ENCODE measurements around the gene DNAH17. TPM values are rescaled to one million over a fixed set of nuclear protein-coding genes. Genes with fewer than 3 reads are reported as not detected.
A peak's percentile ranks its signal among the peaks of the same experiment; 100 is the strongest.

The DNAH17 gene
- total RNA-seq, 1 donor from 2014 or later: 2.8 TPM

- intact Hi-C loops (cut with DNase I): no loop called here
- no peak for TF ChIP-seq CTCF (IDR thresholded peaks at IDR 0.05)
- no peak overlapping the region for H3K27ac ChIP-seq
- no peaks in the 10 kb centered on the region for H3K9me3 ChIP-seq
- peak; percentile 76 for DNase-seq
- peaks cover 5% of the 10 kb centered on the region for H3K27me3 ChIP-seq
- H3K4me1 ChIP-seq: peaks cover 5% of the 10 kb centered on the region
- ATAC-seq: peak; percentile 90
- peak overlapping the region; percentile 21 for H3K4me3 ChIP-seq
- H3K36me3 ChIP-seq: no peaks in the 10 kb centered on the region
These were observed 92.6 kb downstream of the DNAH17 start for GRCh38 chr17:78484271-78485246.

- ATAC-seq: no peak
These were observed 97.8 kb downstream of the DNAH17 start for GRCh38 chr17:78479369-78479768.

GRCh38 chr17:78478757-78479297, 98.4 kb downstream of the DNAH17 start:
- Histone ChIP-seq H3K27ac (no peak overlapping the region), H3K4me3 (no peak overlapping the region), H3K4me1 (no peaks in the 10 kb centered on the region), H3K36me3 (no peaks in the 10 kb centered on the region), H3K27me3 (peaks cover 5% of the 10 kb centered on the region), H3K9me3 (no peaks in the 10 kb centered on the region)
- intact Hi-C loops (cut with DNase I): no loop called here
- DNase-seq (no peak), ATAC-seq (no peak)
- no peak for TF ChIP-seq CTCF (IDR thresholded peaks at IDR 0.05)

More at GRCh38 chr17:78479369-78479768, 97.8 kb downstream of the DNAH17 start:
- H3K4me1 ChIP-seq: peaks cover 4% of the 10 kb centered on the region
- TF ChIP-seq CTCF (IDR thresholded peaks at IDR 0.05): no peak
- DNase-seq: no peak
- no peak overlapping the region for H3K27ac ChIP-seq
- H3K4me3 ChIP-seq: no peak overlapping the region
- intact Hi-C loops (cut with DNase I): no loop called here
- peaks cover 5% of the 10 kb centered on the region for H3K27me3 ChIP-seq
- H3K36me3 ChIP-seq: no peaks in the 10 kb centered on the region
- no peaks in the 10 kb centered on the region for H3K9me3 ChIP-seq

GRCh38 chr17:78477913-78478756, 99.1 kb downstream of the DNAH17 start:
- intact Hi-C loops (cut with DNase I): no loop called here
- H3K27ac ChIP-seq: no peak overlapping the region
- H3K36me3 ChIP-seq: no peaks in the 10 kb centered on the region
- DNase-seq (no peak), ATAC-seq (no peak)
- TF ChIP-seq CTCF (IDR thresholded peaks at IDR 0.05): no peak
- H3K27me3 ChIP-seq: peaks cover 5% of the 10 kb centered on the region
- no peaks in the 10 kb centered on the region for H3K9me3 ChIP-seq
- H3K4me1 ChIP-seq: no peaks in the 10 kb centered on the region
- H3K4me3 ChIP-seq: no peak overlapping the region

- H3K4me1 ChIP-seq: no peaks in the 10 kb centered on the region
- intact Hi-C loops (cut with DNase I): no loop called here
- H3K27me3 ChIP-seq: peaks cover 4% of the 10 kb centered on the region
- H3K36me3 ChIP-seq: no peaks in the 10 kb centered on the region
- no peak for DNase-seq
- H3K9me3 ChIP-seq: no peaks in the 10 kb centered on the region
- no peak for TF ChIP-seq CTCF (IDR thresholded peaks at IDR 0.05)
- no peak overlapping the region for H3K27ac ChIP-seq
- ATAC-seq: peak; percentile 79
- no peak overlapping the region for H3K4me3 ChIP-seq
These were observed 100.2 kb downstream of the DNAH17 start for GRCh38 chr17:78476973-78477372.
